Measurements from ENCODE around the gene PPFIBP1. TPM values are rescaled to one million over a fixed set of nuclear protein-coding genes. Genes with fewer than 3 reads are reported as not detected.

Gene PPFIBP1
- polyA plus RNA-seq, 2 of the 4 experiments (the other 2 are of a cell fraction), result 24.8 to 89.0 TPM

DNA sequence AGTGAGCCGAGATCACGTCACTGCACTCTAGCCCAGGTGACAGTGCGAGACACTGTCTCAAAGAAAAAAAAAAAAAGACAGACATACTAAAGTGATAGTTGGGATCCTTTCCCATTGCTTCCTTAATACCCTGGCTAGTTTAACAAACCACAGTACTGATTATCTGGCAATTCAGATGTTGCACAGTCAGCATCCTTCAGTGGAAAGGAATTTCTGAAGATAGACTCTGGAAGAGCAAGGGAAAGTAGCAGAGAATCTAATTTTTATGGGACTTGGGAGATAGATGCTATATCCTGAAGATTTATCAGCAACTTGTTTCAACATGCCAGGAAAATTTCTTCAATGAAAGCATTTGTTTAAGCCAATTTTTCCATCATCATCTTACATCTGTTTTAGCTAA is 6.5 kb upstream of the PPFIBP1 start:
- no peak overlapping the region for H3K4me3 ChIP-seq
- peaks cover 3% of the 10 kb centered on the region; the same call in 1 of the 3 replicates for H3K4me1 ChIP-seq
- ChIA-PET POLR2A (no interaction called here), CTCF (interaction anchor here (1.6 kb wide), 1 partner anchor 55 kb away, joined by 4 read pairs; no protein-coding TSS in a partner anchor)
- no peak for TF ChIP-seq KDM1A (IDR thresholded peaks at IDR 0.05; ENCODE audit: low read depth)
- TF ChIP-seq MAFK (IDR thresholded peaks at IDR 0.05; ENCODE audit: partially characterized antibody), result peak; percentile 84
- H3K27ac ChIP-seq, result no peak overlapping the region
- no peaks in the 10 kb centered on the region for H3K9me3 ChIP-seq
- FAIRE-seq, result no peak
- ATAC-seq, result no peak
- 97% methylated on average over 3 of the region's 3 CpGs for WGBS (ENCODE audit: missing lambda C conversion rate)
- no peak overlapping the region for H3K4me2 ChIP-seq
- no peak for DNase-seq (ENCODE audit: low read depth in 1 of 2, low spot score in 1 of 2)

GRCh38 chr12:27517961-27518665 is 5.9 kb upstream of the PPFIBP1 start:
- DNase-seq (ENCODE audit: low read depth in 1 of 2, low spot score in 1 of 2), result no peak
- H3K4me2 ChIP-seq, result no peak overlapping the region
- ATAC-seq, result no peak
- ChIA-PET CTCF (interaction anchor here (1.6 kb wide), 1 partner anchor 55 kb away, joined by 4 read pairs; no protein-coding TSS in a partner anchor), POLR2A (no interaction called here)
- H3K27ac ChIP-seq, result no peak overlapping the region
- H3K4me1 ChIP-seq, result peaks cover 7% of the 10 kb centered on the region
- 65% methylated on average over 7 of the region's 7 CpGs for WGBS (ENCODE audit: missing lambda C conversion rate)
- no peaks in the 10 kb centered on the region for H3K9me3 ChIP-seq
- no peak overlapping the region for H3K4me3 ChIP-seq
- no peak for FAIRE-seq
- TF ChIP-seq ZC3H11A (IDR thresholded peaks at IDR 0.05) (no peak), RNF2 (IDR thresholded peaks at IDR 0.05; ENCODE audit: borderline replicate concordance, low read depth) (no peak), ZNF302 (CRISPR knock-in tag; IDR thresholded peaks at IDR 0.05) (no peak), MAZ (IDR thresholded peaks at IDR 0.05; ENCODE audit: borderline replicate concordance, low read depth, low read length) (no peak), FOSL2 (IDR thresholded peaks at IDR 0.05) (no peak), FOSL2 (CRISPR knock-in tag; IDR thresholded peaks at IDR 0.05) (no peak), SREBF2 (IDR thresholded peaks at IDR 0.05) (no peak), KDM1A (IDR thresholded peaks at IDR 0.05; ENCODE audit: low read depth) (no peak)
- TF ChIP-seq, protein P1, sequence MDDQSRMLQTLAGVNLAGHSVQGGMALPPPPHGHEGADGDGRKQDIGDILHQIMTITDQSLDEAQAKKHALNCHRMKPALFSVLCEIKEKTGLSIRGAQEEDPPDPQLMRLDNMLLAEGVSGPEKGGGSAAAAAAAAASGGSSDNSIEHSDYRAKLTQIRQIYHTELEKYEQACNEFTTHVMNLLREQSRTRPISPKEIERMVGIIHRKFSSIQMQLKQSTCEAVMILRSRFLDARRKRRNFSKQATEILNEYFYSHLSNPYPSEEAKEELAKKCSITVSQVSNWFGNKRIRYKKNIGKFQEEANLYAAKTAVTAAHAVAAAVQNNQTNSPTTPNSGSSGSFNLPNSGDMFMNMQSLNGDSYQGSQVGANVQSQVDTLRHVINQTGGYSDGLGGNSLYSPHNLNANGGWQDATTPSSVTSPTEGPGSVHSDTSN (IDR thresholded peaks at IDR 0.05), result no peak
- TF ChIP-seq, protein P2, sequence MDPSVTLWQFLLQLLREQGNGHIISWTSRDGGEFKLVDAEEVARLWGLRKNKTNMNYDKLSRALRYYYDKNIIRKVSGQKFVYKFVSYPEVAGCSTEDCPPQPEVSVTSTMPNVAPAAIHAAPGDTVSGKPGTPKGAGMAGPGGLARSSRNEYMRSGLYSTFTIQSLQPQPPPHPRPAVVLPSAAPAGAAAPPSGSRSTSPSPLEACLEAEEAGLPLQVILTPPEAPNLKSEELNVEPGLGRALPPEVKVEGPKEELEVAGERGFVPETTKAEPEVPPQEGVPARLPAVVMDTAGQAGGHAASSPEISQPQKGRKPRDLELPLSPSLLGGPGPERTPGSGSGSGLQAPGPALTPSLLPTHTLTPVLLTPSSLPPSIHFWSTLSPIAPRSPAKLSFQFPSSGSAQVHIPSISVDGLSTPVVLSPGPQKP (IDR thresholded peaks at IDR 0.05; ENCODE audit: low read depth, low read length), result no peak

DNA sequence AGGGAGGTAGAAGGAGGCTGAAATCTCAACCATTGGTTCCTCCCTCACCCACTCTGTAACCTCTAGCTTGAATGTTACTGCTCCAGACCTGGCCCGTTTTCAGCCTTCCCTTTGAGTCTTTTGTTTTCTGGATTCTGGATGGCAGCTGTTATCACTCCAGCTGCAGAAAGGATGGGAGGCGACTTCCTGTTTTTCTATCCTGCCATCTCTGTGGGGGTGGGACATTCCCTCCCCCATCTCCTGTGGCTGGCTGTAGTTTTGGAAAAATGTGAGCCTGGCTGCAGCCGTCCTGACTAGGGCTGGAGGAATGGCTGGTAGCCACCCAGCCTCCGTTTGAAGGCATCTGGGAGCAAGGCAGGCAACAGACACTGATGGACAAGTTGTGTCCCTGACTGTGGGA is 2.9 kb upstream of the PPFIBP1 start:
- ChIA-PET CTCF (interaction anchor here (0.8 to 1.4 kb wide), 3 partner anchors 12 to 125 kb away, joined by 4 to 5 read pairs (median 4); no protein-coding TSS in a partner anchor), POLR2A (no interaction called here)
- ATAC-seq (no peak), DNase-seq (ENCODE audit: low read depth in 1 of 2, low spot score in 1 of 2) (no peak), FAIRE-seq (no peak)
- 0 out of 6 replicates have a peak overlapping the region, but pooled peaks of 1 of the 2 experiments have one; percentile 3 for H3K27ac ChIP-seq
- WGBS (ENCODE audit: missing lambda C conversion rate), result 81% methylated on average over 4 of the region's 4 CpGs
- H3K9me3 ChIP-seq, result no peaks in the 10 kb centered on the region
- TF ChIP-seq PHF8 (IDR thresholded peaks at IDR 0.05; ENCODE audit: borderline replicate concordance, low read depth) (no peak), RAD21 (conservative IDR thresholded peaks at IDR 0.05 in 1 of 2, IDR thresholded peaks at IDR 0.05 in 1 of 2) (no peak), MYC (IDR thresholded peaks at IDR 0.05; ENCODE audit: borderline replicate concordance, low read length) (no peak), KDM5A (IDR thresholded peaks at IDR 0.05) (no peak), FOXS1 (CRISPR knock-in tag; IDR thresholded peaks at IDR 0.05) (no peak), POLR2AphosphoS2 (conservative IDR thresholded peaks at IDR 0.05; ENCODE audit: low read length) (no peak), NPAS2 (CRISPR knock-in tag; IDR thresholded peaks at IDR 0.05; ENCODE audit: borderline replicate concordance) (no peak), CEBPB (IDR thresholded peaks at IDR 0.05) (no peak), BHLHE40 (IDR thresholded peaks at IDR 0.05; ENCODE audit: low read depth, low read length) (no peak), KDM1A (IDR thresholded peaks at IDR 0.05; ENCODE audit: low read depth) (no peak), REST (IDR thresholded peaks at IDR 0.05) (no peak), MAZ (IDR thresholded peaks at IDR 0.05; ENCODE audit: borderline replicate concordance, low read depth, low read length) (no peak), ZNF302 (CRISPR knock-in tag; IDR thresholded peaks at IDR 0.05) (no peak), CHD2 (IDR thresholded peaks at IDR 0.05; ENCODE audit: low read length, partially characterized antibody) (no peak), EP300 (IDR thresholded peaks at IDR 0.05) (no peak)
- TF ChIP-seq, protein P3, sequence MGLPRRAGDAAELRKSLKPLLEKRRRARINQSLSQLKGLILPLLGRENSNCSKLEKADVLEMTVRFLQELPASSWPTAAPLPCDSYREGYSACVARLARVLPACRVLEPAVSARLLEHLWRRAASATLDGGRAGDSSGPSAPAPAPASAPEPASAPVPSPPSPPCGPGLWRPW (IDR thresholded peaks at IDR 0.05), result no peak
- H3K4me3 ChIP-seq, result no peak overlapping the region
- H3K4me1 ChIP-seq, result peaks cover 17% of the 10 kb centered on the region
- no peak overlapping the region for H3K4me2 ChIP-seq

Data from A549 (cell line).